GM12892 (cell line): Measurements from ENCODE around the gene EIF4EBP2.

Experiments used
- POLR2A ChIP-seq: IDR thresholded peaks from 2 replicates; pipeline ENCODE4 v1.6.1; 2011; ENCODE audit warnings: low read depth, low read length, control low read depth
- POLR2AphosphoS5 ChIP-seq: IDR thresholded peaks from 2 replicates; pipeline ENCODE4 v1.6.1; 2011; ENCODE audit warnings: low read depth, low read length, control low read depth
- TAF1 ChIP-seq: IDR thresholded peaks from 2 replicates; pipeline ENCODE4 v1.6.1; 2011; ENCODE audit warnings: low read depth, mild to moderate bottlenecking, control low read depth, low read length, borderline replicate concordance

DNA sequence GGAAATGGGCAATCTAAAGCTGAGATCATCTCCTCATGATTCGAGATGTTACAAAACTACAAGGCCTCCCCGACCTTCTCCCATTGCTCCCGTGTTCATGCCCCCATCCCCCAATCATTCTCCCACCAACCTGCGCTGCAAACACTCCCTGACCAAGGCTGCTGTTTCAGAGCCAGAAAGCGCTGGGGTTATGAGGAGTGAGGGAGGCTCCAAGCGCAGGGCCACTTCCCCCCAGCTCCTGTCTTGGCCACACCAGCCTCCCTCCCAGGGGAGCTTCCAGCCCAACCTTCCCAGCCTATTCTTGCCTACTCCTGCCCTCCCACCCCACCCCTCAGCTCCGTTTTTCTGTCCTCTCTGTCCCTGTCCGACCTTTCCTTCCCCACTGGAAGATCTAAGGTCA is 52.2 kb downstream of the EIF4EBP2 start:
- no peak for TF ChIP-seq POLR2A
- no peak for TF ChIP-seq POLR2AphosphoS5
- no peak for TF ChIP-seq TAF1
